Measurements from ENCODE around the gene PHKA1. TPM values are rescaled to one million over a fixed set of nuclear protein-coding genes. Genes with fewer than 3 reads are reported as not detected.
"Not testable (repeated sequence)": the region's sequence is repeated elsewhere in the genome, so short reads cannot be mapped to it uniquely, and the experiment has no call there.

PHKA1 gene
- total RNA-seq, 1 donor from 2014 or later = 10.9 TPM

- no peak for DNase-seq (ENCODE audit: extremely low spot score, unreplicated experiment)
- no peak overlapping the region for H3K4me3 Mint-ChIP-seq
- peaks cover 5% of the 10 kb centered on the region for H3K9me3 Mint-ChIP-seq
- no peaks in the 10 kb centered on the region for H3K4me1 Mint-ChIP-seq (ENCODE audit: unreplicated experiment)
- no peak overlapping the region for H3K27ac Mint-ChIP-seq
- H3K36me3 Mint-ChIP-seq = peaks cover 10% of the 10 kb centered on the region
- H3K27me3 Mint-ChIP-seq = no peaks in the 10 kb centered on the region
- TF ChIP-seq CTCF (conservative IDR thresholded peaks at IDR 0.05) = no peak
Measured at GRCh38 chrX:72683631-72684030, 30.5 kb downstream of the PHKA1 start.

DNA sequence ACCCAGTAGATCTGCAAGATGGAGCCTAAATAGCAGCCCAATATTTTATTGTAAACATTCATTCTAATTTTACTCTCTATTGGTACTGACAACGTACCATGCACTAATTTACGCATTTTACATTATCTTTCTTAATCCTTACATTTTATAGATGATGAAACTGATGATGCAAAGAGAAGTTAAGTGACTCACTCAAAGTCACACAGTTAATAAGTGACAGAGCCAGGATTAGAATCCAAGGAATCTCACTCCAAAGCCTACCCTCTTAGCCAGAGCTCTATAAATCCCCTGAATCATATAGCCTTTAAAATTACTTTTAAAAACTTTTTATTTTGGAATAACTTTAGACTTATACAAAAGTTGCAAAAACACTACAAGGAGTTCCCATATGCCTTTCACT is 37.6 kb downstream of the PHKA1 start:
- peaks cover 12% of the 10 kb centered on the region for H3K36me3 Mint-ChIP-seq
- H3K27ac Mint-ChIP-seq = no peak overlapping the region
- H3K27me3 Mint-ChIP-seq = no peaks in the 10 kb centered on the region
- peaks cover 5% of the 10 kb centered on the region for H3K9me3 Mint-ChIP-seq
- no peak overlapping the region for H3K4me3 Mint-ChIP-seq
- DNase-seq (ENCODE audit: extremely low spot score, unreplicated experiment) = no peak
- no peak for TF ChIP-seq CTCF (conservative IDR thresholded peaks at IDR 0.05)
- H3K4me1 Mint-ChIP-seq (ENCODE audit: unreplicated experiment) = no peaks in the 10 kb centered on the region

GRCh38 chrX:72673951-72674350 is 40.2 kb downstream of the PHKA1 start:
- H3K27ac Mint-ChIP-seq; H3K27me3 Mint-ChIP-seq; H3K4me3 Mint-ChIP-seq; H3K36me3 Mint-ChIP-seq; DNase-seq (ENCODE audit: extremely low spot score, unreplicated experiment); H3K9me3 Mint-ChIP-seq; H3K4me1 Mint-ChIP-seq (ENCODE audit: unreplicated experiment): not testable (repeated sequence)

- not testable (repeated sequence) for DNase-seq (ENCODE audit: extremely low spot score, unreplicated experiment); H3K36me3 Mint-ChIP-seq; H3K4me1 Mint-ChIP-seq (ENCODE audit: unreplicated experiment); H3K4me3 Mint-ChIP-seq; H3K27ac Mint-ChIP-seq; H3K9me3 Mint-ChIP-seq; H3K27me3 Mint-ChIP-seq
Measured at GRCh38 chrX:72669508-72669907, 44.6 kb downstream of the PHKA1 start.

- no peak for TF ChIP-seq CTCF (conservative IDR thresholded peaks at IDR 0.05)
- no peaks in the 10 kb centered on the region for H3K27me3 Mint-ChIP-seq
- H3K27ac Mint-ChIP-seq = no peak overlapping the region
- no peaks in the 10 kb centered on the region for H3K4me1 Mint-ChIP-seq (ENCODE audit: unreplicated experiment)
- no peak for DNase-seq (ENCODE audit: extremely low spot score, unreplicated experiment)
- H3K9me3 Mint-ChIP-seq = peaks cover 5% of the 10 kb centered on the region
- H3K4me3 Mint-ChIP-seq = no peak overlapping the region
- no peaks in the 10 kb centered on the region for H3K36me3 Mint-ChIP-seq
Measured at GRCh38 chrX:72666451-72666850, 47.7 kb downstream of the PHKA1 start.

DNA sequence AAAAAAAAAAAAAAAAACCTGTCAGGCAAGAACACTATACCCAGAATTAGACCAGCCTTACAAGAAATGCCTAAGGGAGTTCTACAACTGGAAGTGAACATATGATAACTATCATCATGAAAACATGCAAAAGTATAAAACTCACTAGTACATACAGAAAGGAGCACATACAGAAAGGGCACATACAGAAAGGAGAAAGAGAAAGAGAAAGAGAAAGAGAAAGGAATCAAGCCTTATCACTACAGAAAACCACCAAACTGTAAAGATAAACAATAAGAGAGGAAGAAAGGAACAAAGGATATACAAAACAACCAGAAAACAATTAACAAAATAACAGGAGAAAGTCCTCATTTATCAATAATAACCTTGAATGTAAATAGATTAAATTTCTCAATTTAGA is 50.4 kb downstream of the PHKA1 start:
- Mint-ChIP-seq H3K27me3 (no peaks in the 10 kb centered on the region), H3K27ac (peak overlapping the region; percentile 4), H3K36me3 (peaks cover 3% of the 10 kb centered on the region), H3K4me3 (no peak overlapping the region), H3K4me1 (ENCODE audit: unreplicated experiment) (no peaks in the 10 kb centered on the region), H3K9me3 (peaks cover 5% of the 10 kb centered on the region)
- DNase-seq (ENCODE audit: extremely low spot score, unreplicated experiment) = no peak
- no peak for TF ChIP-seq CTCF (conservative IDR thresholded peaks at IDR 0.05)
